A204.1 (cell line): Measurements from ENCODE around the gene DUSP12.

ENCODE experiments used
- FAIRE-seq: peaks from 2 replicates; lab custom pipeline; 2012; peaks lifted over from hg19 to GRCh38; lab: Jason Lieb, UNC

The DUSP12 gene

GRCh38 chr1:161770250-161770649, 20.7 kb downstream of the DUSP12 start:
- FAIRE-seq = no peak

GRCh38 chr1:161771161-161771560, 21.6 kb downstream of the DUSP12 start:
- FAIRE-seq = no peak

GRCh38 chr1:161771973-161772372, 22.4 kb downstream of the DUSP12 start:
- FAIRE-seq = no peak

- FAIRE-seq = no peak
Observed at GRCh38 chr1:161772397-161772796, 22.8 kb downstream of the DUSP12 start.

GRCh38 chr1:161773791-161774190, 24.2 kb downstream of the DUSP12 start:
- FAIRE-seq = no peak

GRCh38 chr1:161777261-161777660, 27.7 kb downstream of the DUSP12 start:
- no peak for FAIRE-seq

GRCh38 chr1:161778522-161778921, 28.9 kb downstream of the DUSP12 start:
- FAIRE-seq = no peak

- FAIRE-seq = no peak
Observed at GRCh38 chr1:161779393-161779792, 29.8 kb downstream of the DUSP12 start.

- no peak for FAIRE-seq
Observed at GRCh38 chr1:161781995-161782394, 32.4 kb downstream of the DUSP12 start.

GRCh38 chr1:161782886-161783285, 33.3 kb downstream of the DUSP12 start:
- FAIRE-seq = no peak

GRCh38 chr1:161784968-161785367, 35.4 kb downstream of the DUSP12 start:
- FAIRE-seq = no peak

GRCh38 chr1:161787355-161787754, 37.8 kb downstream of the DUSP12 start:
- FAIRE-seq = no peak

- no peak for FAIRE-seq
Observed at GRCh38 chr1:161790587-161791317, 41.2 kb downstream of the DUSP12 start.

- FAIRE-seq = no peak
Observed at GRCh38 chr1:161791904-161792655, 42.5 kb downstream of the DUSP12 start.

- FAIRE-seq = peak; percentile 98
Observed at GRCh38 chr1:161792740-161793139, 43.2 kb downstream of the DUSP12 start.

- no peak for FAIRE-seq
Observed at GRCh38 chr1:161799792-161800191, 50.2 kb downstream of the DUSP12 start.

- no peak for FAIRE-seq
Observed at GRCh38 chr1:161801955-161802354, 52.4 kb downstream of the DUSP12 start.

GRCh38 chr1:161803181-161803580, 53.6 kb downstream of the DUSP12 start:
- FAIRE-seq = no peak

GRCh38 chr1:161805399-161806197, 56.0 kb downstream of the DUSP12 start:
- FAIRE-seq = no peak
